ENCODE results near the gene NRXN3. TPM values are rescaled to one million over a fixed set of nuclear protein-coding genes. Genes with fewer than 3 reads are reported as not detected.

NRXN3 gene
- polyA plus RNA-seq, 1 donor (not counting 4 experiments of a cell fraction or from before 2014, with no cell fraction given): 0.89 TPM

GRCh38 chr14:79166171-79166570 lies 996.0 kb downstream of the NRXN3 start:
- Histone ChIP-seq H4K20me1 (ENCODE audit: control insufficient read depth, extremely low read depth, insufficient read depth, low read length) (no peaks in the 10 kb centered on the region), H3K4me1 (ENCODE audit: control insufficient read depth, extremely low read depth, insufficient read depth, low read length) (no peaks in the 10 kb centered on the region), H2AFZ (ENCODE audit: control insufficient read depth, low read length) (no peak overlapping the region), H3K9ac (ENCODE audit: control insufficient read depth, extremely low read depth, insufficient read depth, low read length) (no peak overlapping the region), H3K4me3 (ENCODE audit: control insufficient read depth in 2 of 3, extremely low read depth in 1 of 3, insufficient read depth in 2 of 3, low read depth in 1 of 3, low read length in 3 of 3) (no peak overlapping the region), H3K36me3 (ENCODE audit: control insufficient read depth in 2 of 2, extremely low read depth in 1 of 2, insufficient read depth in 2 of 2, low read length in 2 of 2) (no peaks in the 10 kb centered on the region), H3K9me1 (ENCODE audit: control insufficient read depth, extremely low read depth, insufficient read depth, low read length) (no peaks in the 10 kb centered on the region), H3K79me2 (ENCODE audit: control insufficient read depth, insufficient read depth, low read length) (no peaks in the 10 kb centered on the region), H3K4me2 (ENCODE audit: control insufficient read depth, extremely low read depth, insufficient read depth, low read depth, low read length) (no peak overlapping the region), H3K9me3 (ENCODE audit: control insufficient read depth, low read depth, low read length) (no peaks in the 10 kb centered on the region), H3K27ac (ENCODE audit: control insufficient read depth, insufficient read depth, low read length) (no peak overlapping the region), H3K27me3 (ENCODE audit: control insufficient read depth, extremely low read depth, insufficient read depth, low read length) (no peaks in the 10 kb centered on the region)
- TF ChIP-seq, protein P1, sequence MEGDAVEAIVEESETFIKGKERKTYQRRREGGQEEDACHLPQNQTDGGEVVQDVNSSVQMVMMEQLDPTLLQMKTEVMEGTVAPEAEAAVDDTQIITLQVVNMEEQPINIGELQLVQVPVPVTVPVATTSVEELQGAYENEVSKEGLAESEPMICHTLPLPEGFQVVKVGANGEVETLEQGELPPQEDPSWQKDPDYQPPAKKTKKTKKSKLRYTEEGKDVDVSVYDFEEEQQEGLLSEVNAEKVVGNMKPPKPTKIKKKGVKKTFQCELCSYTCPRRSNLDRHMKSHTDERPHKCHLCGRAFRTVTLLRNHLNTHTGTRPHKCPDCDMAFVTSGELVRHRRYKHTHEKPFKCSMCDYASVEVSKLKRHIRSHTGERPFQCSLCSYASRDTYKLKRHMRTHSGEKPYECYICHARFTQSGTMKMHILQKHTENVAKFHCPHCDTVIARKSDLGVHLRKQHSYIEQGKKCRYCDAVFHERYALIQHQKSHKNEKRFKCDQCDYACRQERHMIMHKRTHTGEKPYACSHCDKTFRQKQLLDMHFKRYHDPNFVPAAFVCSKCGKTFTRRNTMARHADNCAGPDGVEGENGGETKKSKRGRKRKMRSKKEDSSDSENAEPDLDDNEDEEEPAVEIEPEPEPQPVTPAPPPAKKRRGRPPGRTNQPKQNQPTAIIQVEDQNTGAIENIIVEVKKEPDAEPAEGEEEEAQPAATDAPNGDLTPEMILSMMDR (optimal IDR thresholded peaks at IDR 0.05 in 1 of 3, IDR thresholded peaks at IDR 0.05 in 1 of 3, conservative IDR thresholded peaks at IDR 0.05 in 1 of 3; ENCODE audit: extremely low read depth in 1 of 3, insufficient read depth in 2 of 3, low read length in 3 of 3): no peak
- no peak for TF ChIP-seq EZH2 (IDR thresholded peaks at IDR 0.05; ENCODE audit: low read length)
- no peak for FAIRE-seq
- no peak for DNase-seq (ENCODE audit: low read depth, low spot score)
- dilution Hi-C loops (cut with MboI; ENCODE audit: extremely low pct_ligation_motif_present, low sequenced_read_pairs): no loop called here

- no peak overlapping the region for H3K4me2 ChIP-seq (ENCODE audit: control insufficient read depth, extremely low read depth, insufficient read depth, low read depth, low read length)
- no peaks in the 10 kb centered on the region for H3K9me1 ChIP-seq (ENCODE audit: control insufficient read depth, extremely low read depth, insufficient read depth, low read length)
- H3K4me3 ChIP-seq (ENCODE audit: control insufficient read depth in 2 of 3, extremely low read depth in 1 of 3, insufficient read depth in 2 of 3, low read depth in 1 of 3, low read length in 3 of 3): no peak overlapping the region
- dilution Hi-C loops (cut with MboI; ENCODE audit: extremely low pct_ligation_motif_present, low sequenced_read_pairs): no loop called here
- no peak for FAIRE-seq
- H4K20me1 ChIP-seq (ENCODE audit: control insufficient read depth, extremely low read depth, insufficient read depth, low read length): no peaks in the 10 kb centered on the region
- H3K9ac ChIP-seq (ENCODE audit: control insufficient read depth, extremely low read depth, insufficient read depth, low read length): no peak overlapping the region
- H3K27me3 ChIP-seq (ENCODE audit: control insufficient read depth, extremely low read depth, insufficient read depth, low read length): no peaks in the 10 kb centered on the region
- H3K9me3 ChIP-seq (ENCODE audit: control insufficient read depth, low read depth, low read length): no peaks in the 10 kb centered on the region
- DNase-seq (ENCODE audit: low read depth, low spot score): no peak
- H3K79me2 ChIP-seq (ENCODE audit: control insufficient read depth, insufficient read depth, low read length): no peaks in the 10 kb centered on the region
- no peaks in the 10 kb centered on the region for H3K4me1 ChIP-seq (ENCODE audit: control insufficient read depth, extremely low read depth, insufficient read depth, low read length)
- H2AFZ ChIP-seq (ENCODE audit: control insufficient read depth, low read length): no peak overlapping the region
- TF ChIP-seq, protein P1 (optimal IDR thresholded peaks at IDR 0.05 in 1 of 3, IDR thresholded peaks at IDR 0.05 in 1 of 3, conservative IDR thresholded peaks at IDR 0.05 in 1 of 3; ENCODE audit: extremely low read depth in 1 of 3, insufficient read depth in 2 of 3, low read length in 3 of 3): no peak
- no peak overlapping the region for H3K27ac ChIP-seq (ENCODE audit: control insufficient read depth, insufficient read depth, low read length)
- H3K36me3 ChIP-seq (ENCODE audit: control insufficient read depth in 2 of 2, extremely low read depth in 1 of 2, insufficient read depth in 2 of 2, low read length in 2 of 2): no peaks in the 10 kb centered on the region
Observed at GRCh38 chr14:79167957-79168356, 997.8 kb downstream of the NRXN3 start.
